Tibial nerve (tissue), 4 donors: ENCODE measurements around the gene MAGI3.

ENCODE experiments used
- EP300 ChIP-seq, 2 donors: sonication (generic); formaldehyde crosslinking; IDR thresholded peaks; one replicate each; pipeline ENCODE4 v1.6.1; 2017; ENCODE audit warnings: antibody characterized with exemption in 2 of 2, mild to moderate bottlenecking in 1 of 2
- POLR2A ChIP-seq, 2 donors: fragments of 450-650 bp; IDR thresholded peaks; one replicate each; pipeline ENCODE4 v1.6.1; 2017; ENCODE audit warnings: antibody characterized with exemption in 2 of 2, mild to moderate bottlenecking in 2 of 2, moderate library complexity in 2 of 2
- TF ChIP-seq, protein P1 (sequence below), 5 experiments: fragments of 200-600 bp in 3 of 5; fragments of 450-650 bp in 2 of 5; sonication (generic) in 3 of 5; IDR thresholded peaks; one replicate each; pipeline ENCODE4 v1.5.1; 2016 to 2019; ENCODE audit warnings: antibody characterized with exemption in 5 of 5, mild to moderate bottlenecking in 3 of 5, moderate library complexity in 2 of 5

DNA sequence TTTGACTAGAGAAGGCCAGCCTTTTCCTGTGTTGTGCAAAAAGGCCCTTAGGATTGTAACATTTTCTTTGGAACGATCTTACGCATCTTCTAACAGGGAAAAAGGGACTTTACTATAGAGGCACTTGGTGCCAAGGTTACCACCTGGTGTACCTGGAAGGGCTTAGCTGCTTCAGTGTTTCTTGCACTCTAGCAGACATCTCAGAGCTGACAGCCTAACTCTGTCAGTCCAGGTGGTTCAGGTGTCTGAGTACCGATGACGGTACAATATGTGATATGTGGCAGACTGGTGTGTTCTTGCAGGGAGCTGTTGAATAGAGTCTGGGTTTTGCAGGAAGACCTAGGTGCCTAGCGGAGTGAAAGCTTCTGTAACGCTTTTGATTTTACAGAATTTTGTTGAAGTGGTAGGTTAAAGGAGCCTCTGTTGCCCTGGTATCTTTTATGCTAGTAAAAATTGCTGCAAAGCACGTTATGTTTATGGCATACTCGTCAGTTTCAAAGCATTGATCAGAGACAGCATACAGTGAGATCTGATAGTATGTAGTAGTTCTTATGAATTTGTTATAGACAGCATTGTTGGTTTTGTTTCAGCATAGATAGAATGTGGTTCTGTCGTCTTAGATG is 1.4 kb downstream of the MAGI3 start:
- TF ChIP-seq, protein P1, sequence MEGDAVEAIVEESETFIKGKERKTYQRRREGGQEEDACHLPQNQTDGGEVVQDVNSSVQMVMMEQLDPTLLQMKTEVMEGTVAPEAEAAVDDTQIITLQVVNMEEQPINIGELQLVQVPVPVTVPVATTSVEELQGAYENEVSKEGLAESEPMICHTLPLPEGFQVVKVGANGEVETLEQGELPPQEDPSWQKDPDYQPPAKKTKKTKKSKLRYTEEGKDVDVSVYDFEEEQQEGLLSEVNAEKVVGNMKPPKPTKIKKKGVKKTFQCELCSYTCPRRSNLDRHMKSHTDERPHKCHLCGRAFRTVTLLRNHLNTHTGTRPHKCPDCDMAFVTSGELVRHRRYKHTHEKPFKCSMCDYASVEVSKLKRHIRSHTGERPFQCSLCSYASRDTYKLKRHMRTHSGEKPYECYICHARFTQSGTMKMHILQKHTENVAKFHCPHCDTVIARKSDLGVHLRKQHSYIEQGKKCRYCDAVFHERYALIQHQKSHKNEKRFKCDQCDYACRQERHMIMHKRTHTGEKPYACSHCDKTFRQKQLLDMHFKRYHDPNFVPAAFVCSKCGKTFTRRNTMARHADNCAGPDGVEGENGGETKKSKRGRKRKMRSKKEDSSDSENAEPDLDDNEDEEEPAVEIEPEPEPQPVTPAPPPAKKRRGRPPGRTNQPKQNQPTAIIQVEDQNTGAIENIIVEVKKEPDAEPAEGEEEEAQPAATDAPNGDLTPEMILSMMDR (IDR thresholded peaks at IDR 0.05) = no peak
- TF ChIP-seq EP300 (IDR thresholded peaks at IDR 0.05) (no peak), POLR2A (IDR thresholded peaks at IDR 0.05) (no peak)
